Endodermal cell (in vitro differentiated cells): ENCODE results near the gene EMILIN3. TPM values are rescaled to one million over a fixed set of nuclear protein-coding genes. Genes with fewer than 3 reads are reported as not detected.

Experiments
- DNase-seq: peaks from one replicate; pipeline ENCODE4 v3.0.0-alpha.2; 2017
- H3K27ac ChIP-seq: 2 replicates; pipeline ENCODE4 v1.5.1; 2013; ENCODE audit warnings: mild to moderate bottlenecking, low read depth, low read length, moderate library complexity
- H3K27me3 ChIP-seq: 2 replicates; pipeline ENCODE4 v1.6.1; 2013; ENCODE audit warnings: mild to moderate bottlenecking, low read length, moderate library complexity; ENCODE audit not compliant: insufficient read depth, control insufficient read depth, poor library complexity, severe bottlenecking
- H3K36me3 ChIP-seq: 2 replicates; pipeline ENCODE4 v1.7.0; 2013; ENCODE audit warnings: mild to moderate bottlenecking, low read length, moderate library complexity; ENCODE audit not compliant: control insufficient read depth, insufficient read depth
- H3K4me1 ChIP-seq: one replicate; pipeline ENCODE4 v1.7.0; 2013; ENCODE audit warnings: low read length; ENCODE audit not compliant: control insufficient read depth, insufficient read depth
- H3K4me3 ChIP-seq: 2 replicates; pipeline ENCODE4 v1.5.1; 2013; ENCODE audit warnings: mild to moderate bottlenecking, low read length, moderate library complexity
- H3K9ac ChIP-seq: 2 replicates; pipeline ENCODE4 v1.6.1; 2013; ENCODE audit warnings: mild to moderate bottlenecking, low read length, moderate library complexity; ENCODE audit not compliant: poor library complexity, severe bottlenecking; ENCODE audit errors: extremely low read depth
- H3K9me3 ChIP-seq: 2 replicates; pipeline ENCODE4 v1.6.1; 2013; ENCODE audit warnings: mild to moderate bottlenecking, low read length, moderate library complexity; ENCODE audit not compliant: control insufficient read depth
- H3K27ac Mint-ChIP-seq: 2 replicates; pipeline ENCODE4 v1.8.0; 2020; ENCODE audit warnings: mixed read lengths
- H3K27me3 Mint-ChIP-seq: 2 replicates; pipeline ENCODE4 v1.8.0; 2021; ENCODE audit warnings: mild to moderate bottlenecking, mixed read lengths; ENCODE audit not compliant: insufficient read depth
- H3K36me3 Mint-ChIP-seq: 2 replicates; pipeline ENCODE4 v1.8.0; 2020; ENCODE audit warnings: low read depth, mixed read lengths
- H3K4me1 Mint-ChIP-seq: 2 replicates; pipeline ENCODE4 v1.8.0; 2020; ENCODE audit warnings: mixed read lengths
- H3K4me3 Mint-ChIP-seq: 2 replicates; pipeline ENCODE4 v1.8.0; 2020; ENCODE audit warnings: mild to moderate bottlenecking, moderate library complexity, mixed read lengths
- H3K9me3 Mint-ChIP-seq: 2 replicates; pipeline ENCODE4 v1.8.0; 2020; ENCODE audit warnings: mild to moderate bottlenecking, mixed read lengths
- CTCF ChIP-seq: fragments of 200-600 bp; sonication (generic); conservative IDR thresholded peaks from 2 replicates; pipeline ENCODE4 v1.5.0; 2021; ENCODE audit warnings: antibody characterized with exemption, mild to moderate bottlenecking
- WGBS, 2 experiments: methylation state at CpG; one replicate each; pipeline versions ENCODE4 v1.1.5 to v1.1.7; 2013; ENCODE audit warnings: missing lambda C conversion rate in 2 of 2, mixed read lengths in 1 of 2; ENCODE audit not compliant: insufficient coverage in 1 of 2, insufficient read length in 1 of 2; 5-methylcytosine and 5-hydroxymethylcytosine counted together
- total RNA-seq, 2 donors: library from RNA; stranded (reverse); fragmentation: NEBNext Ultra II Directional in 1 of 2; extraction: Animal tissue kit (Norgen Biotek cat#: 25700) in 1 of 2; gene quantifications; 2 replicates in 1 of 2; 3 replicates in 1 of 2; pipeline ENCODE4 v1.2.1, GENCODE V29; 2021

The EMILIN3 gene
- total RNA-seq, 2 donors from 2014 or later: 5.3 to 9.6 TPM

GRCh38 chr20:41382791-41383305 lies 16.2 kb upstream of the EMILIN3 start:
- peaks cover 3% of the 10 kb centered on the region for H3K4me1 Mint-ChIP-seq
- no peak for TF ChIP-seq CTCF
- WGBS, 2 experiments: 86 to 94% methylated on average over 5 to 7 of the region's 7 CpGs
- Histone ChIP-seq H3K9me3 (no peaks in the 10 kb centered on the region), H3K27me3 (no peaks in the 10 kb centered on the region), H3K36me3 (no peaks in the 10 kb centered on the region), H3K4me1 (no peaks in the 10 kb centered on the region), H3K9ac (no peak overlapping the region), H3K27ac (no peak overlapping the region), H3K4me3 (no peak overlapping the region)
- no peak overlapping the region for H3K4me3 Mint-ChIP-seq
- H3K27me3 Mint-ChIP-seq: peaks cover 5% of the 10 kb centered on the region
- DNase-seq: no peak
- H3K36me3 Mint-ChIP-seq: no peaks in the 10 kb centered on the region
- H3K9me3 Mint-ChIP-seq: no peaks in the 10 kb centered on the region
- H3K27ac Mint-ChIP-seq: no peak overlapping the region

- Mint-ChIP-seq H3K9me3 (no peaks in the 10 kb centered on the region), H3K36me3 (no peaks in the 10 kb centered on the region), H3K27me3 (peaks cover 7% of the 10 kb centered on the region), H3K27ac (no peak overlapping the region), H3K4me1 (no peaks in the 10 kb centered on the region), H3K4me3 (no peak overlapping the region)
- H3K27me3 ChIP-seq: no peaks in the 10 kb centered on the region
- WGBS, 2 experiments: 86 to 87% methylated on average over 7 to 12 of the region's 12 CpGs
- no peak overlapping the region for H3K27ac ChIP-seq
- no peaks in the 10 kb centered on the region for H3K36me3 ChIP-seq
- TF ChIP-seq CTCF: no peak
- no peak for DNase-seq
- no peaks in the 10 kb centered on the region for H3K9me3 ChIP-seq
- no peak overlapping the region for H3K4me3 ChIP-seq
- no peak overlapping the region for H3K9ac ChIP-seq
- no peaks in the 10 kb centered on the region for H3K4me1 ChIP-seq
These were observed 14.1 kb upstream of the EMILIN3 start for GRCh38 chr20:41380551-41381193.

GRCh38 chr20:41379551-41379950 lies 12.9 kb upstream of the EMILIN3 start:
- no peak for TF ChIP-seq CTCF
- WGBS, 2 experiments: 98 to 100% methylated on average over 2 of the region's 2 CpGs
- H3K4me3 ChIP-seq: no peak overlapping the region
- no peak overlapping the region for H3K9ac ChIP-seq
- H3K27me3 ChIP-seq: no peaks in the 10 kb centered on the region
- no peak for DNase-seq
- H3K36me3 Mint-ChIP-seq: no peaks in the 10 kb centered on the region
- no peaks in the 10 kb centered on the region for H3K36me3 ChIP-seq
- no peaks in the 10 kb centered on the region for H3K9me3 ChIP-seq
- H3K27ac Mint-ChIP-seq: no peak overlapping the region
- no peaks in the 10 kb centered on the region for H3K4me1 Mint-ChIP-seq
- no peak overlapping the region for H3K4me3 Mint-ChIP-seq
- no peaks in the 10 kb centered on the region for H3K4me1 ChIP-seq
- peaks cover 7% of the 10 kb centered on the region for H3K27me3 Mint-ChIP-seq
- H3K27ac ChIP-seq: no peak overlapping the region
- no peaks in the 10 kb centered on the region for H3K9me3 Mint-ChIP-seq
